B cell (primary cell): ENCODE data around the gene KIAA1614. TPM values are rescaled to one million over a fixed set of nuclear protein-coding genes. Genes with fewer than 3 reads are reported as not detected.

Experiments
- ATAC-seq: fragments of 200-7000 bp; cut with Tn5 transposase; one replicate; pipeline ENCODE4 v1.10.0; 2021; ENCODE audit warnings: low read depth, mild to moderate bottlenecking, moderate number of reproducible peaks, moderate library complexity
- CTCF ChIA-PET: fragments of 350-600 bp; sonication (Branson Sonifier 250); formaldehyde crosslinking; loops from one replicate; lab custom pipeline; 2021; ENCODE audit warnings: antibody characterized with exemption, inconsistent platforms; lab: Charles Lee
- POLR2A ChIA-PET: fragments of 350-600 bp; sonication (Branson Sonifier 250); formaldehyde crosslinking; loops from one replicate; lab custom pipeline; 2021; ENCODE audit warnings: antibody characterized with exemption; lab: Charles Lee
- DNase-seq: peaks from one replicate; pipeline ENCODE4 v3.0.0; 2013
- H2AFZ ChIP-seq: 2 replicates; pipeline ENCODE4 v1.6.1; 2012; ENCODE audit warnings: mild to moderate bottlenecking, low read depth, low read length; ENCODE audit not compliant: insufficient read depth, poor library complexity, severe bottlenecking
- H3K27ac ChIP-seq, 2 donors: 1 replicate in 1 of 2; 2 replicates in 1 of 2; pipeline ENCODE4 v1.5.1; 2012 to 2013; ENCODE audit warnings: low read length in 2 of 2, mild to moderate bottlenecking in 2 of 2, moderate library complexity in 1 of 2
- H3K27me3 ChIP-seq, 4 experiments: fragments of 200-600 bp in 1 of 4; sonication (generic) in 1 of 4; replicated peaks in 1 of 4; 1 replicate in 2 of 4; 2 replicates in 2 of 4; pipeline versions ENCODE4 v1.6.1 to v1.7.0; 2013 to 2016; ENCODE audit warnings: low read length in 3 of 4, mild to moderate bottlenecking in 2 of 4, mixed read lengths in 1 of 4, moderate library complexity in 1 of 4; ENCODE audit not compliant: insufficient read depth in 4 of 4, control insufficient read depth in 3 of 4; ENCODE audit errors: control extremely low read depth in 1 of 4
- H3K36me3 ChIP-seq, 2 experiments: replicated peaks in 1 of 2; 1 replicate in 1 of 2; 2 replicates in 1 of 2; pipeline versions ENCODE4 v1.6.1 to v1.7.1; 2013; ENCODE audit warnings: low read length in 1 of 2; ENCODE audit not compliant: insufficient read depth in 2 of 2, control insufficient read depth in 1 of 2; ENCODE audit errors: control extremely low read depth in 1 of 2, extremely low read depth in 1 of 2
- H3K4me1 ChIP-seq, 2 donors: fragments of 200-600 bp in 1 of 2; sonication (generic) in 1 of 2; 1 replicate in 1 of 2; 2 replicates in 1 of 2; pipeline versions ENCODE4 v1.5.1 to v1.6.1; 2013 to 2017; ENCODE audit warnings: low read length in 2 of 2; ENCODE audit not compliant: control insufficient read depth in 2 of 2, insufficient read depth in 2 of 2
- H3K4me2 ChIP-seq: replicated peaks from 2 replicates; pipeline ENCODE3; 2012; ENCODE audit warnings: mild to moderate bottlenecking, low read depth, low read length; ENCODE audit not compliant: poor library complexity, severe bottlenecking
- H3K4me3 ChIP-seq, 5 experiments: fragments of 200-600 bp in 1 of 5; sonication (generic) in 1 of 5; 1 replicate in 3 of 5; 2 replicates in 2 of 5; pipeline versions ENCODE4 v1.5.1 to v1.7.0; 2011 to 2016; ENCODE audit warnings: low read length in 4 of 5, mild to moderate bottlenecking in 4 of 5, low read depth in 2 of 5, control low read depth in 1 of 5, moderate library complexity in 1 of 5; ENCODE audit not compliant: insufficient read depth in 1 of 5; ENCODE audit errors: control extremely low read depth in 1 of 5, extremely low read depth in 1 of 5
- H3K79me2 ChIP-seq: fragments of 200-600 bp; sonication (generic); one replicate; pipeline ENCODE4 v1.6.0; 2016; ENCODE audit warnings: low read length; ENCODE audit not compliant: control insufficient read depth, insufficient read depth
- H3K9ac ChIP-seq: fragments of 200-600 bp; sonication (generic); 2 replicates; pipeline ENCODE4 v1.6.1; 2017; ENCODE audit warnings: mild to moderate bottlenecking, low read length, moderate library complexity
- H3K9me3 ChIP-seq, 3 donors: one replicate each; pipeline versions ENCODE4 v1.6.1 to v1.7.1; 2013; ENCODE audit warnings: low read length in 2 of 3; ENCODE audit not compliant: control insufficient read depth in 2 of 3, insufficient read depth in 1 of 3; ENCODE audit errors: control extremely low read depth in 1 of 3
- H4K20me1 ChIP-seq: 2 replicates; pipeline ENCODE4 v1.6.0; 2012; ENCODE audit warnings: mild to moderate bottlenecking, low read length; ENCODE audit not compliant: insufficient read depth, control insufficient read depth, poor library complexity, severe bottlenecking
- H3K27ac Mint-ChIP-seq: one replicate; pipeline ENCODE4 v1.8.0; 2021; ENCODE audit warnings: mixed read lengths
- H3K27me3 Mint-ChIP-seq: one replicate; pipeline ENCODE4 v1.8.0; 2021; ENCODE audit warnings: mixed read lengths
- H3K4me1 Mint-ChIP-seq: one replicate; pipeline ENCODE4 v1.8.0; 2021; ENCODE audit warnings: mixed read lengths
- H3K4me3 Mint-ChIP-seq: one replicate; pipeline ENCODE4 v1.8.0; 2021; ENCODE audit warnings: mixed read lengths
- H3K9me3 Mint-ChIP-seq: one replicate; pipeline ENCODE4 v1.8.0; 2022; ENCODE audit warnings: mixed read lengths; ENCODE audit not compliant: insufficient read depth
- EZH2 ChIP-seq: IDR thresholded peaks from 2 replicates; pipeline ENCODE4 v1.6.1; 2012; ENCODE audit warnings: borderline replicate concordance, low read depth, mild to moderate bottlenecking, moderate library complexity, low read length; ENCODE audit not compliant: insufficient read depth, poor library complexity, severe bottlenecking
- WGBS: methylation state at CpG from one replicate; pipeline ENCODE4 v1.1.5; 2013; ENCODE audit warnings: missing lambda C conversion rate; ENCODE audit not compliant: insufficient coverage; 5-methylcytosine and 5-hydroxymethylcytosine counted together
- intact Hi-C: fragments of 100-400 bp; cut with micrococcal nuclease; formaldehyde crosslinking; loops from one replicate; pipeline ENCODE4 v1.10.0; 2022
- polyA plus RNA-seq: library from polyadenylated mRNA; depleted of rRNA; stranded (reverse); fragments of >200 nt; gene quantifications from 2 replicates; pipeline ENCODE4 v1.2.3, GENCODE V29; 2012
- total RNA-seq, 2 donors: library from RNA; stranded (reverse); fragments of 120-200 nt in 1 of 2; gene quantifications; 1 replicate in 1 of 2; 2 replicates in 1 of 2; pipeline versions ENCODE4 v1.2.3 to v1.2.4, GENCODE V29; 2013 to 2022
- TF ChIP-seq, protein P1 (sequence below): fragments of 200-600 bp; IDR thresholded peaks from one replicate; pipeline ENCODE4 v1.8.0; 2022; ENCODE audit warnings: antibody characterized with exemption, mild to moderate bottlenecking

The KIAA1614 gene
- total and polyA plus RNA-seq, 2 donors (not counting 1 experiment from before 2014, with no cell fraction given) = 0.03 to 0.22 TPM

DNA sequence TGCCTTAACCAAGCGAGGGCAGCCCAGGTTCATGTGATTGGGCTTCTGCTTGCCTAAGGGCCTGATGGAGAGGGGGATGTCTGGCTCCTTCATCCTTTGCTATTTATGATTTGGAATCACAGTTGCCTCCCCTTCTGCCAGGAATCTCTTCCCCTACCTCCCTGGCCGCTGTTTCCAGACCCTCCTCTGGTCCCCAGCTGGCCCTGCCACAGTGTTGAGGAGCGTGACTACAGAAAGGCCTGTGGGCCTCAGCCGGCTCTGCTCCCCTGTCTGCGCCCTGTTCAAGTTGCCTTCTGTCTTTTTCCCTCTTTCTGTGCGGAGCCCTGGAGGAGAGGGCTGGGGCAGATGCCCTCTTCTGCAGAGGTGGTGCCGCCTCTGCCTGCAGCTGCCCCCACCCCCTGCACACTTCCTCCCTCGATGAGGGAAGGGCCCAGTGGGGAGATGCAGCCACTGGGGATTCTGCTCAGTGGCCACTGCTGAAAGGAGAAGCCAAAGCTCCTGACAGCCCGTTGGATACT lies 6.5 kb downstream of the KIAA1614 start:
- H3K27ac Mint-ChIP-seq = no peak overlapping the region
- Histone ChIP-seq H3K9me3 (peaks cover 0 to 12% (median 0%) of the 10 kb centered on the region in 3 donors), H3K4me1 (no peaks in the 10 kb centered on the region), H3K9ac (no peak overlapping the region), H4K20me1 (no peaks in the 10 kb centered on the region), H3K27ac (no peak overlapping the region), H3K4me2 (no peak overlapping the region), H3K36me3 (no peaks in the 10 kb centered on the region), H2AFZ (no peak overlapping the region), H3K27me3 (peaks cover 0 to 4% (median 2%) of the 10 kb centered on the region in 4 experiments), H3K79me2 (no peaks in the 10 kb centered on the region), H3K4me3 (no peak overlapping the region)
- intact Hi-C loops = no loop called here
- no peaks in the 10 kb centered on the region for H3K9me3 Mint-ChIP-seq
- H3K4me3 Mint-ChIP-seq = no peak overlapping the region
- 90% methylated on average over 6 of the region's 9 CpGs for WGBS
- CTCF ChIA-PET = no interaction called here
- DNase-seq (no peak), ATAC-seq (no peak)
- POLR2A ChIA-PET = no interaction called here
- TF ChIP-seq, protein P1, sequence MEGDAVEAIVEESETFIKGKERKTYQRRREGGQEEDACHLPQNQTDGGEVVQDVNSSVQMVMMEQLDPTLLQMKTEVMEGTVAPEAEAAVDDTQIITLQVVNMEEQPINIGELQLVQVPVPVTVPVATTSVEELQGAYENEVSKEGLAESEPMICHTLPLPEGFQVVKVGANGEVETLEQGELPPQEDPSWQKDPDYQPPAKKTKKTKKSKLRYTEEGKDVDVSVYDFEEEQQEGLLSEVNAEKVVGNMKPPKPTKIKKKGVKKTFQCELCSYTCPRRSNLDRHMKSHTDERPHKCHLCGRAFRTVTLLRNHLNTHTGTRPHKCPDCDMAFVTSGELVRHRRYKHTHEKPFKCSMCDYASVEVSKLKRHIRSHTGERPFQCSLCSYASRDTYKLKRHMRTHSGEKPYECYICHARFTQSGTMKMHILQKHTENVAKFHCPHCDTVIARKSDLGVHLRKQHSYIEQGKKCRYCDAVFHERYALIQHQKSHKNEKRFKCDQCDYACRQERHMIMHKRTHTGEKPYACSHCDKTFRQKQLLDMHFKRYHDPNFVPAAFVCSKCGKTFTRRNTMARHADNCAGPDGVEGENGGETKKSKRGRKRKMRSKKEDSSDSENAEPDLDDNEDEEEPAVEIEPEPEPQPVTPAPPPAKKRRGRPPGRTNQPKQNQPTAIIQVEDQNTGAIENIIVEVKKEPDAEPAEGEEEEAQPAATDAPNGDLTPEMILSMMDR = no peak
- TF ChIP-seq EZH2 = no peak
- H3K27me3 Mint-ChIP-seq = peaks cover 21% of the 10 kb centered on the region
- H3K4me1 Mint-ChIP-seq = no peaks in the 10 kb centered on the region

GRCh38 chr1:180920193-180920592 lies 7.5 kb downstream of the KIAA1614 start:
- peaks cover 0 to 12% (median 0%) of the 10 kb centered on the region in 3 donors for H3K9me3 ChIP-seq
- TF ChIP-seq EZH2 = no peak
- TF ChIP-seq, protein P1 = no peak
- no peaks in the 10 kb centered on the region for H3K79me2 ChIP-seq
- H3K27ac ChIP-seq = no peak overlapping the region
- H3K27me3 ChIP-seq = peaks cover 0 to 8% (median under 1%) of the 10 kb centered on the region in 4 experiments
- Mint-ChIP-seq H3K9me3 (no peaks in the 10 kb centered on the region), H3K27me3 (peaks cover 21% of the 10 kb centered on the region), H3K4me1 (no peaks in the 10 kb centered on the region), H3K4me3 (no peak overlapping the region), H3K27ac (no peak overlapping the region)
- no peaks in the 10 kb centered on the region for H3K36me3 ChIP-seq
- no peak for DNase-seq
- POLR2A ChIA-PET = no interaction called here
- H3K4me1 ChIP-seq = no peaks in the 10 kb centered on the region
- CTCF ChIA-PET = no interaction called here
- no peak overlapping the region for H2AFZ ChIP-seq
- H4K20me1 ChIP-seq = no peaks in the 10 kb centered on the region
- no peak for ATAC-seq
- no peak overlapping the region for H3K9ac ChIP-seq
- H3K4me3 ChIP-seq = no peak overlapping the region
- intact Hi-C loops = no loop called here
- no peak overlapping the region for H3K4me2 ChIP-seq
- 90% methylated on average over 6 of the region's 7 CpGs for WGBS
